ENCODE data around the gene CENPF. TPM values are rescaled to one million over a fixed set of nuclear protein-coding genes. Genes with fewer than 3 reads are reported as not detected.

The CENPF gene
- total and polyA plus RNA-seq, 11 donors: 0.04 to 8.8 (median 0.70) TPM

DNA sequence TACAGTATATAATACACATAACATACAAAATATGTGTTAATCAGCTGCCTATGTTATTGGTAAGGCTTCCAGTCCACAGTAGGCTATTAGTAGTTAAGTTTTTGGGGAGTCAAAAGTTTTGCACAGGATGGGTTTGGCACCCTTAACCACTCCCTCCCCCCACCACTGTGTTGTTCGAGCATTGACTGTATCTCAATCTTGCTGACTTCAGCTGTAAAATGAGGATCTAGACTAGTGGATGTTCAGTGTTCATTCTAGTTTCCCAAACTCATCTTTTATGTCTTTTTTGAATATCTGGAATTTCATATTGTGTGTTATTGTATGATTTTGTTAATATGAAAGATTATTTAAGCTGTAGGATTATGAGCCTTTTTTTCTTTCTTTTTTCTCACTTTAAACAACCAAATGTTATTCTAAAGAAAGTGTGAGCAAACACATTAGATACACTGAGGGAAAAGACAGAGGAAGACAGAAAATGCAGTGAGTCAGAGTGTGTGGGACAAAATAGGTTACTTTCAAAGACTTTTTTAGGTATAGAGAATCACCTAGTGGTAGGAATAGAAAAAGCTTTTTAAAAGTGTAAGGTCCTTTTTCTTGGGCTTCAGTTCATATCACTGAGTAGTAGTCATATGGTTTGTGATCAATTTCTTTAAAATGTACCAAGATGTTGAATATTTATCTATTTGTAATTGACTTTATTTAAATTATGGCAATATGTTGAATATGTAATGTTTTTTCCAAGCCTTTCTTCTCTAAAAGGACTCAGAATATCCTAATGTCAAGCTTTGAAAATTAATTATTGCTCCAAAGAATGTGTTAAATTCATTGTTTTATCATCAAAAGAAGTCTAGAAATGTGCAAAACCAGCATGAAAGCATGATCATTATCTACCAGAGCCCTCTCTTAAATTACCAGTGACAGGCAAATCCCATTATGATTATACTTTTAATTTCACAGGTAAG, 17.9 kb upstream of the CENPF start:
- intact Hi-C loops (cut with DNase I): loop anchor here (1.0 to 10.0 kb wide), 13 partner anchors 196 to 378 kb away; no protein-coding TSS in a partner anchor
- 46 to 63% (median 57%) methylated on average over 1 of the region's 1 CpG for WGBS, 4 donors

GRCh38 chr1:214586621-214587020, 16.4 kb upstream of the CENPF start:
- no peak for DNase-seq
- no peak overlapping the region for H3K4me3 ChIP-seq
- H3K27me3 ChIP-seq: no peaks in the 10 kb centered on the region
- intact Hi-C loops (cut with DNase I): loop anchor here (2.0 to 10.0 kb wide), 12 partner anchors 199 to 379 kb away; no protein-coding TSS in a partner anchor
- no peak for TF ChIP-seq POLR2A (IDR thresholded peaks at IDR 0.05)
- TF ChIP-seq, protein P1, sequence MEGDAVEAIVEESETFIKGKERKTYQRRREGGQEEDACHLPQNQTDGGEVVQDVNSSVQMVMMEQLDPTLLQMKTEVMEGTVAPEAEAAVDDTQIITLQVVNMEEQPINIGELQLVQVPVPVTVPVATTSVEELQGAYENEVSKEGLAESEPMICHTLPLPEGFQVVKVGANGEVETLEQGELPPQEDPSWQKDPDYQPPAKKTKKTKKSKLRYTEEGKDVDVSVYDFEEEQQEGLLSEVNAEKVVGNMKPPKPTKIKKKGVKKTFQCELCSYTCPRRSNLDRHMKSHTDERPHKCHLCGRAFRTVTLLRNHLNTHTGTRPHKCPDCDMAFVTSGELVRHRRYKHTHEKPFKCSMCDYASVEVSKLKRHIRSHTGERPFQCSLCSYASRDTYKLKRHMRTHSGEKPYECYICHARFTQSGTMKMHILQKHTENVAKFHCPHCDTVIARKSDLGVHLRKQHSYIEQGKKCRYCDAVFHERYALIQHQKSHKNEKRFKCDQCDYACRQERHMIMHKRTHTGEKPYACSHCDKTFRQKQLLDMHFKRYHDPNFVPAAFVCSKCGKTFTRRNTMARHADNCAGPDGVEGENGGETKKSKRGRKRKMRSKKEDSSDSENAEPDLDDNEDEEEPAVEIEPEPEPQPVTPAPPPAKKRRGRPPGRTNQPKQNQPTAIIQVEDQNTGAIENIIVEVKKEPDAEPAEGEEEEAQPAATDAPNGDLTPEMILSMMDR (IDR thresholded peaks at IDR 0.05): no peak
- H3K36me3 ChIP-seq: no peaks in the 10 kb centered on the region
- no peak for ATAC-seq
- H3K9me3 ChIP-seq: no peaks in the 10 kb centered on the region
- WGBS, 4 donors: 87 to 96% (median 90%) methylated on average over 3 of the region's 3 CpGs
- peaks cover 0 to 4% (median 0%) of the 10 kb centered on the region in 12 donors for H3K4me1 ChIP-seq
- no peak overlapping the region for H3K27ac ChIP-seq

More for the DNA sequence above, 17.9 kb upstream of the CENPF start:
- H3K9me3 ChIP-seq: no peaks in the 10 kb centered on the region
- DNase-seq (no peak), ATAC-seq (peak; percentile 55 to 86 (median 78))
- H3K4me3 ChIP-seq: no peak overlapping the region
- H3K36me3 ChIP-seq: no peaks in the 10 kb centered on the region
- TF ChIP-seq, protein P1 (IDR thresholded peaks at IDR 0.05): peak; percentile 51 to 84 (median 74)
- no peak for TF ChIP-seq POLR2A (IDR thresholded peaks at IDR 0.05)
- H3K27ac ChIP-seq: no peak overlapping the region
- no peaks in the 10 kb centered on the region for H3K27me3 ChIP-seq
- peaks cover 0 to 4% (median 0%) of the 10 kb centered on the region in 12 donors for H3K4me1 ChIP-seq

DNA sequence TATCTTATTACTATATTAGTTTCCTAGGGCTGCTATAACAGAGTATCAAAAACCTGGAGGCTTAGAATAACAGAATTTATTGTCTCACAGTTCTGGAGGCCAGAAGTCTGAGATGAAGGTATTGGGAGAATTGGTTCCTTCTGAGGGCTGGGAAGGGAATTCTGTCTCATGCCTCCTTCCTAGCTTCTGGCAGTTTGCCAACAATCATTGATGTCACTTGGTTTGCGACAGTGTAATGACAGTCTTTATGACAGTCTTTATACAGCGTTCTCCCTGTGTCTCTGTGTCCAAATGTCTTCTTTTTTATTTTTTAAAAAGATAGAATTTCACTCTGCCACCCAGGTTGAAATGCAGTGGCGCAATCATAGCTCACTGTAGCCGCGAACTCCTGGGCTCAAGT, 15.8 kb upstream of the CENPF start:
- ATAC-seq (no peak), DNase-seq (no peak)
- no peak for TF ChIP-seq POLR2A (IDR thresholded peaks at IDR 0.05)
- TF ChIP-seq, protein P1 (IDR thresholded peaks at IDR 0.05): no peak
- no peak overlapping the region for H3K27ac ChIP-seq
- no peaks in the 10 kb centered on the region for H3K4me1 ChIP-seq
- H3K36me3 ChIP-seq: no peaks in the 10 kb centered on the region
- H3K9me3 ChIP-seq: no peaks in the 10 kb centered on the region
- H3K27me3 ChIP-seq: no peaks in the 10 kb centered on the region
- intact Hi-C loops (cut with DNase I): loop anchor here (2.0 to 10.0 kb wide), 12 partner anchors 200 to 380 kb away; no protein-coding TSS in a partner anchor
- 77 to 87% (median 84%) methylated on average over 5 of the region's 5 CpGs for WGBS, 4 donors
- H3K4me3 ChIP-seq: no peak overlapping the region

GRCh38 chr1:214588963-214589597, 13.9 kb upstream of the CENPF start:
- Histone ChIP-seq H3K27me3 (no peaks in the 10 kb centered on the region), H3K27ac (no peak overlapping the region), H3K36me3 (no peaks in the 10 kb centered on the region), H3K4me1 (no peaks in the 10 kb centered on the region), H3K4me3 (no peak overlapping the region), H3K9me3 (no peaks in the 10 kb centered on the region)
- WGBS, 4 donors: 92 to 94% (median 93%) methylated on average over 4 of the region's 4 CpGs
- ATAC-seq: no peak
- intact Hi-C loops (cut with DNase I): loop anchor here (5.0 to 10.0 kb wide), 10 partner anchors 202 to 382 kb away; no protein-coding TSS in a partner anchor
- DNase-seq: no peak
- TF ChIP-seq, protein P1 (IDR thresholded peaks at IDR 0.05): no peak
- no peak for TF ChIP-seq POLR2A (IDR thresholded peaks at IDR 0.05)

Measured in heart left ventricle (tissue), 16 donors.